HCT116 (cell line): ENCODE results near the gene DCHS1. TPM values are rescaled to one million over a fixed set of nuclear protein-coding genes. Genes with fewer than 3 reads are reported as not detected.

Experiments
- ATAC-seq: fragments of 200-7000 bp; cut with Tn5 transposase; 2 replicates; pipeline ENCODE4 v1.9.1; 2020; ENCODE audit warnings: mild to moderate bottlenecking, moderate library complexity
- BruUV-seq: library from RNA; stranded (reverse); fragments of 400-500 nt; replicated peaks from 2 replicates; lab custom pipeline; 2021; lab: Mats Ljungman, UMichigan
- CTCF ChIA-PET: fragments of 300-600 bp; sonication (Branson Sonifier 250); formaldehyde crosslinking; loops from one replicate; lab custom pipeline; 2021; ENCODE audit warnings: antibody characterized with exemption; lab: Charles Lee
- POLR2A ChIA-PET: fragments of 300-600, 350-600 bp; sonication (Branson Sonifier 250); formaldehyde crosslinking; loops from one replicate; lab custom pipeline; 2021; ENCODE audit warnings: antibody characterized with exemption; lab: Charles Lee
- RAD21 ChIA-PET, 2 experiments: fragments of 300-600 bp; sonication (Branson Sonifier 250); formaldehyde crosslinking; loops; one replicate each; lab custom pipeline; 2023; ENCODE audit warnings: low total read pairs in 2 of 2; ENCODE audit not compliant: uncharacterized antibody in 2 of 2, unreplicated experiment in 2 of 2, low non-redundant PET in 1 of 2; lab: Charles Lee
- DNase-seq: peaks from one replicate; pipeline ENCODE4 v3.0.0-alpha.2; 2010; ENCODE audit warnings: low read depth, low spot score
- H2AFZ ChIP-seq: fragments of 200-600 bp; shearing (Covaris generic), sonication (generic); 2 replicates; pipeline ENCODE4 v1.6.1; 2017; ENCODE audit warnings: low read depth, mixed run types, mixed read lengths, antibody characterized with exemption, low read length; ENCODE audit not compliant: poor library complexity, severe bottlenecking
- H3K27ac ChIP-seq: 2 replicates; pipeline ENCODE4 v1.5.1; 2012; ENCODE audit warnings: low read depth, low read length
- H3K27me3 ChIP-seq: fragments of 200-600 bp; sonication (generic); 2 replicates; pipeline ENCODE4 v1.6.1; 2016; ENCODE audit warnings: mixed run types, low read length, mixed read lengths; ENCODE audit not compliant: insufficient read depth
- H3K36me3 ChIP-seq, 2 experiments: fragments of 200-500 bp in 1 of 2; fragments of 200-600 bp in 1 of 2; sonication (Bioruptor generic) in 1 of 2; sonication (generic) in 1 of 2; 2 replicates each; pipeline versions ENCODE4 v1.5.1 to v1.6.1; 2014 to 2016; ENCODE audit warnings: low read length in 2 of 2, inconsistent platforms in 1 of 2, mixed read lengths in 1 of 2, mixed run types in 1 of 2; ENCODE audit not compliant: insufficient read depth in 2 of 2, control insufficient read depth in 1 of 2
- H3K4me1 ChIP-seq, 2 experiments: fragments of 200-600 bp in 1 of 2; sonication (generic) in 1 of 2; 2 replicates each; pipeline versions ENCODE4 v1.5.1 to v1.6.1; 2012 to 2017; ENCODE audit warnings: low read length in 2 of 2, inconsistent platforms in 1 of 2, mild to moderate bottlenecking in 1 of 2, mixed read lengths in 1 of 2, mixed run types in 1 of 2, moderate library complexity in 1 of 2; ENCODE audit not compliant: insufficient read depth in 2 of 2, control insufficient read depth in 1 of 2
- H3K4me2 ChIP-seq: fragments of 200-600 bp; sonication (generic); 2 replicates; pipeline ENCODE4 v1.6.1; 2017; ENCODE audit warnings: mixed run types, low read length, mixed read lengths
- H3K4me3 ChIP-seq, 2 experiments: fragments of 200-600 bp in 1 of 2; sonication (generic) in 1 of 2; replicated peaks in 1 of 2; 2 replicates each; pipeline ENCODE4 v1.5.1; 2011 to 2016; ENCODE audit warnings: low read length in 2 of 2, control low read depth in 1 of 2, low read depth in 1 of 2, mild to moderate bottlenecking in 1 of 2, mixed read lengths in 1 of 2, mixed run types in 1 of 2
- H3K79me2 ChIP-seq: fragments of 200-600 bp; sonication (generic); 2 replicates; pipeline ENCODE4 v1.6.1; 2017; ENCODE audit warnings: mild to moderate bottlenecking, mixed run types, low read length, moderate library complexity, mixed read lengths; ENCODE audit not compliant: insufficient read depth
- H3K9ac ChIP-seq: fragments of 200-600 bp; sonication (generic); 2 replicates; pipeline ENCODE4 v1.6.1; 2016; ENCODE audit warnings: low read length, mixed read lengths
- H3K9me2 ChIP-seq: fragments of 200-600 bp; sonication (generic), shearing (Covaris generic); 2 replicates; pipeline ENCODE4 v1.6.1; 2017; ENCODE audit warnings: mixed run types, mild to moderate bottlenecking, moderate library complexity; ENCODE audit not compliant: insufficient read depth
- H3K9me3 ChIP-seq, 2 experiments: fragments of 200-500 bp in 1 of 2; fragments of 200-600 bp in 1 of 2; sonication (Bioruptor generic) in 1 of 2; sonication (generic) in 1 of 2; 2 replicates each; pipeline ENCODE4 v1.6.1; 2014 to 2017; ENCODE audit warnings: low read length in 2 of 2, mixed read lengths in 2 of 2, inconsistent platforms in 1 of 2, low read depth in 1 of 2, mild to moderate bottlenecking in 1 of 2, mixed run types in 1 of 2, moderate library complexity in 1 of 2; ENCODE audit not compliant: control insufficient read depth in 1 of 2, insufficient read depth in 1 of 2
- H4K20me1 ChIP-seq: fragments of 200-600 bp; sonication (generic), shearing (Covaris generic); 2 replicates; pipeline ENCODE4 v1.6.1; 2017; ENCODE audit warnings: mixed run types, mild to moderate bottlenecking, moderate library complexity; ENCODE audit not compliant: insufficient read depth
- CBX3 ChIP-seq: IDR thresholded peaks from 2 replicates; pipeline ENCODE4 v1.6.1; 2012; ENCODE audit warnings: low read depth
- CEBPB ChIP-seq: IDR thresholded peaks from 2 replicates; pipeline ENCODE4 v1.6.1; 2012; ENCODE audit warnings: low read depth
- EGR1 ChIP-seq: IDR thresholded peaks from 2 replicates; pipeline ENCODE4 v1.6.1; 2012; ENCODE audit warnings: low read depth
- ELF1 ChIP-seq: IDR thresholded peaks from 2 replicates; pipeline ENCODE4 v1.6.1; 2012; ENCODE audit warnings: low read depth, borderline replicate concordance
- EZH2 ChIP-seq: fragments of 200-600 bp; sonication (generic); IDR thresholded peaks from 2 replicates; pipeline ENCODE4 v1.6.1; 2017; ENCODE audit warnings: antibody characterized with exemption, mixed run types
- EZH2phosphoT487 ChIP-seq: fragments of 200-600 bp; IDR thresholded peaks from 2 replicates; pipeline ENCODE4 v1.6.1; 2018; ENCODE audit warnings: antibody characterized with exemption, borderline replicate concordance
- FOSL1 ChIP-seq: IDR thresholded peaks from 2 replicates; pipeline ENCODE4 v1.6.1; 2012; ENCODE audit warnings: low read depth
- JUND ChIP-seq: IDR thresholded peaks from 2 replicates; pipeline ENCODE4 v1.6.1; 2012
- MAX ChIP-seq: IDR thresholded peaks from 2 replicates; pipeline ENCODE4 v1.6.1; 2012
- POLR2A ChIP-seq: IDR thresholded peaks from 2 replicates; pipeline ENCODE4 v1.7.0; 2011; ENCODE audit warnings: borderline replicate concordance; ENCODE audit not compliant: insufficient read depth, insufficient read length; ENCODE audit errors: extremely low read depth
- RAD21 ChIP-seq: IDR thresholded peaks from 2 replicates; pipeline ENCODE4 v1.6.1; 2012; ENCODE audit warnings: low read depth, mild to moderate bottlenecking
- REST ChIP-seq: IDR thresholded peaks from 2 replicates; pipeline ENCODE4 v1.6.1; 2012; ENCODE audit warnings: low read depth
- SIN3A ChIP-seq: IDR thresholded peaks from 2 replicates; pipeline ENCODE4 v1.6.1; 2012; ENCODE audit warnings: low read depth
- SRF ChIP-seq: IDR thresholded peaks from 2 replicates; pipeline ENCODE4 v1.6.1; 2012; ENCODE audit warnings: low read depth
- TCF7L2 ChIP-seq: IDR thresholded peaks from 2 replicates; pipeline ENCODE4 v1.7.0; 2011; ENCODE audit warnings: borderline replicate concordance, inconsistent platforms; ENCODE audit not compliant: insufficient read depth, insufficient read length; ENCODE audit errors: extremely low read depth
- YY1 ChIP-seq: IDR thresholded peaks from 2 replicates; pipeline ENCODE4 v1.6.1; 2011; ENCODE audit warnings: low read length, low read depth, moderate library complexity, mild to moderate bottlenecking; ENCODE audit not compliant: insufficient replicate concordance; ENCODE audit errors: extremely low read depth
- ZBTB33 ChIP-seq: IDR thresholded peaks from 2 replicates; pipeline ENCODE4 v1.6.1; 2011; ENCODE audit warnings: mild to moderate bottlenecking, low read length, moderate library complexity; ENCODE audit not compliant: insufficient replicate concordance; ENCODE audit errors: extremely low read depth
- ZFX ChIP-seq: fragments of 450-650 bp; IDR thresholded peaks from 2 replicates; pipeline ENCODE4 v1.6.1; 2017
- ZNF274 ChIP-seq: fragments of 200-500 bp; sonication (Bioruptor generic); IDR thresholded peaks from 2 replicates; pipeline ENCODE4 v1.6.1; 2014; ENCODE audit warnings: mild to moderate bottlenecking, low read depth, low read length, inconsistent platforms
- intact Hi-C: fragments of 100-400 bp; cut with micrococcal nuclease; formaldehyde crosslinking; loops from 2 replicates; pipeline ENCODE4 v1.10.0; 2022
- total RNA-seq: library from RNA; stranded (reverse); gene quantifications from one replicate; pipeline ENCODE4 v1.2.1, GENCODE V29; 2021; ENCODE audit not compliant: unreplicated experiment

The DCHS1 gene
- total RNA-seq, 1 experiment from 2014 or later, result 0.30 TPM

GRCh38 chr11:6602096-6602940, 53.3 kb downstream of the DCHS1 start (continued):
- TF ChIP-seq REST (no peak), MAX (no peak), EZH2phosphoT487 (no peak), FOSL1 (no peak), POLR2A (no peak), YY1 (no peak)

- H3K4me2 ChIP-seq, result no peak overlapping the region
- H3K9me2 ChIP-seq, result no peaks in the 10 kb centered on the region
- H3K9ac ChIP-seq, result no peak overlapping the region
- intact Hi-C loops, result loop anchor here (5.0 kb wide), 1 partner anchor 69 kb away; no protein-coding TSS in a partner anchor
- peaks cover 7 to 24% of the 10 kb centered on the region in 2 experiments; a peak in 3 of 4 replicates for H3K4me1 ChIP-seq
- no TSS peak for BruUV-seq
- no peaks in the 10 kb centered on the region for H3K9me3 ChIP-seq
- H2AFZ ChIP-seq, result no peak overlapping the region
- POLR2A ChIA-PET, result no interaction called here
- RAD21 ChIA-PET, result no interaction called here
- H4K20me1 ChIP-seq, result no peaks in the 10 kb centered on the region
- ATAC-seq (no peak), DNase-seq (no peak)
- H3K27ac ChIP-seq, result no peak overlapping the region
- no peak overlapping the region for H3K4me3 ChIP-seq
- peaks cover 22 to 41% of the 10 kb centered on the region in 2 experiments; a peak in 3 of 4 replicates for H3K36me3 ChIP-seq
- CTCF ChIA-PET, result no interaction called here
- TF ChIP-seq SRF (no peak), POLR2A (no peak), CBX3 (no peak), CEBPB (no peak), TCF7L2 (no peak), MAX (no peak), ZNF274 (no peak), FOSL1 (no peak), ZBTB33 (no peak), ZFX (no peak), EGR1 (no peak), ELF1 (no peak), EZH2phosphoT487 (no peak), JUND (no peak), EZH2 (no peak), RAD21 (no peak), SIN3A (no peak)
- peaks cover 83% of the 10 kb centered on the region for H3K79me2 ChIP-seq
- H3K27me3 ChIP-seq, result no peaks in the 10 kb centered on the region
Observed at GRCh38 chr11:6601041-6601461, 54.6 kb downstream of the DCHS1 start.
